ENCODE data around the gene MDC1. TPM values are rescaled to one million over a fixed set of nuclear protein-coding genes. Genes with fewer than 3 reads are reported as not detected.
A peak's percentile ranks its signal among the peaks of the same experiment; 100 is the strongest.

Gene MDC1
- total and polyA plus RNA-seq, 2 of the 13 experiments (the other 11 are each of a cell fraction or from before 2014, with no cell fraction given): 8.4 to 14.0 TPM

DNA sequence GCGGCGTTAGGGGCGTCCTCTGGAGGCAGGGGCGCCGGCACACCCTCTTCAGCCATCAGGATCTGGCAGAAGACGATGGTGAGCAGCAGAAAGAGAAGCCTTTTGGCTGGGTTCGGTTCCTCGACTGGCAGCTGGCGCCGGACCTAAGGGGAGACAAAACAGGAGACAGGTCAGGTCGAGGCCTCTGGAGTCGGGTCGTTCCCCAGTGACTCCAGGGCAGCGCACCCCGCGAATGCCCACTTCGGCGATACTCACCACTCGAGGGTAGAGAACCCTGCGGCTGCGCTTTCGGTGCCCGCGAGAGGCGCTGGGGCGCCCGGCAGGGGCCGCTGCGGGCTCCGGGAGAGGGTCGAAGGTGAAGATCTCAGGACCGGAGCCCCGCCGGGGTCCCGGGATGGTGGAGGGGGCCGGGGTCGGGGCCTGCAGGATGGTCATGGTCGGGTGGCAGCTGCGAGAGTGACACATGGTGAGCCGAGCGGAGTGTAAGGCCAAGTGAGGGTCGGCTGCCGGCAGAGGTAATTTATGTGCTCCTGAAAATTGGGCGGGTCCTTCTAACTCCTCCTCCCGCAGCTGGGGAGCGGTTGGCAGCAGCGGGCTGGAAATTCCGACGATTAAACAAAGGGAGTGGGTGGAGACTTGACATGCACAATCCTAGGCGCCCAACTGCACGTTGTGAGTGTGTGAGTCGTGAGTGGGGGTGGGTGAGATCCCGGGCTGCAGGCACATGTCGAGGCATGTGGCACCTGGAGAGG lies 27.1 kb upstream of the MDC1 start, which contains the start of gene IER3 (continued):
- peak; percentile 81 for TF ChIP-seq HIVEP1 (CRISPR knock-in tag; IDR thresholded peaks at IDR 0.05)
- TF ChIP-seq KAT7 (CRISPR knock-in tag; IDR thresholded peaks at IDR 0.05; ENCODE audit: borderline replicate concordance): peak; percentile 93
- TF ChIP-seq, protein P1, sequence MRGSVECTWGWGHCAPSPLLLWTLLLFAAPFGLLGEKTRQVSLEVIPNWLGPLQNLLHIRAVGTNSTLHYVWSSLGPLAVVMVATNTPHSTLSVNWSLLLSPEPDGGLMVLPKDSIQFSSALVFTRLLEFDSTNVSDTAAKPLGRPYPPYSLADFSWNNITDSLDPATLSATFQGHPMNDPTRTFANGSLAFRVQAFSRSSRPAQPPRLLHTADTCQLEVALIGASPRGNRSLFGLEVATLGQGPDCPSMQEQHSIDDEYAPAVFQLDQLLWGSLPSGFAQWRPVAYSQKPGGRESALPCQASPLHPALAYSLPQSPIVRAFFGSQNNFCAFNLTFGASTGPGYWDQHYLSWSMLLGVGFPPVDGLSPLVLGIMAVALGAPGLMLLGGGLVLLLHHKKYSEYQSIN (CRISPR knock-in tag; IDR thresholded peaks at IDR 0.05; ENCODE audit: borderline replicate concordance): no peak
- TF ChIP-seq, protein P2, sequence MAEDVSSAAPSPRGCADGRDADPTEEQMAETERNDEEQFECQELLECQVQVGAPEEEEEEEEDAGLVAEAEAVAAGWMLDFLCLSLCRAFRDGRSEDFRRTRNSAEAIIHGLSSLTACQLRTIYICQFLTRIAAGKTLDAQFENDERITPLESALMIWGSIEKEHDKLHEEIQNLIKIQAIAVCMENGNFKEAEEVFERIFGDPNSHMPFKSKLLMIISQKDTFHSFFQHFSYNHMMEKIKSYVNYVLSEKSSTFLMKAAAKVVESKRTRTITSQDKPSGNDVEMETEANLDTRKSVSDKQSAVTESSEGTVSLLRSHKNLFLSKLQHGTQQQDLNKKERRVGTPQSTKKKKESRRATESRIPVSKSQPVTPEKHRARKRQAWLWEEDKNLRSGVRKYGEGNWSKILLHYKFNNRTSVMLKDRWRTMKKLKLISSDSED (CRISPR knock-in tag; IDR thresholded peaks at IDR 0.05): no peak
- TF ChIP-seq, protein P3, sequence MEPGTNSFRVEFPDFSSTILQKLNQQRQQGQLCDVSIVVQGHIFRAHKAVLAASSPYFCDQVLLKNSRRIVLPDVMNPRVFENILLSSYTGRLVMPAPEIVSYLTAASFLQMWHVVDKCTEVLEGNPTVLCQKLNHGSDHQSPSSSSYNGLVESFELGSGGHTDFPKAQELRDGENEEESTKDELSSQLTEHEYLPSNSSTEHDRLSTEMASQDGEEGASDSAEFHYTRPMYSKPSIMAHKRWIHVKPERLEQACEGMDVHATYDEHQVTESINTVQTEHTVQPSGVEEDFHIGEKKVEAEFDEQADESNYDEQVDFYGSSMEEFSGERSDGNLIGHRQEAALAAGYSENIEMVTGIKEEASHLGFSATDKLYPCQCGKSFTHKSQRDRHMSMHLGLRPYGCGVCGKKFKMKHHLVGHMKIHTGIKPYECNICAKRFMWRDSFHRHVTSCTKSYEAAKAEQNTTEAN (CRISPR knock-in tag; conservative IDR thresholded peaks at IDR 0.05): peak; percentile 83
- TF ChIP-seq SALL2 (CRISPR knock-in tag; IDR thresholded peaks at IDR 0.05): peak; percentile 81; the same call in 1 of the 2 replicates
- TF ChIP-seq ZNF468 (CRISPR knock-in tag; IDR thresholded peaks at IDR 0.05): no peak; the same call in 1 of the 2 replicates
- no peak for TF ChIP-seq ZNF546 (CRISPR knock-in tag; conservative IDR thresholded peaks at IDR 0.05)
- TF ChIP-seq, protein P4, sequence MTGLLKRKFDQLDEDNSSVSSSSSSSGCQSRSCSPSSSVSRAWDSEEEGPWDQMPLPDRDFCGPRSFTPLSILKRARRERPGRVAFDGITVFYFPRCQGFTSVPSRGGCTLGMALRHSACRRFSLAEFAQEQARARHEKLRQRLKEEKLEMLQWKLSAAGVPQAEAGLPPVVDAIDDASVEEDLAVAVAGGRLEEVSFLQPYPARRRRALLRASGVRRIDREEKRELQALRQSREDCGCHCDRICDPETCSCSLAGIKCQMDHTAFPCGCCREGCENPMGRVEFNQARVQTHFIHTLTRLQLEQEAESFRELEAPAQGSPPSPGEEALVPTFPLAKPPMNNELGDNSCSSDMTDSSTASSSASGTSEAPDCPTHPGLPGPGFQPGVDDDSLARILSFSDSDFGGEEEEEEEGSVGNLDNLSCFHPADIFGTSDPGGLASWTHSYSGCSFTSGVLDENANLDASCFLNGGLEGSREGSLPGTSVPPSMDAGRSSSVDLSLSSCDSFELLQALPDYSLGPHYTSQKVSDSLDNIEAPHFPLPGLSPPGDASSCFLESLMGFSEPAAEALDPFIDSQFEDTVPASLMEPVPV (CRISPR knock-in tag; IDR thresholded peaks at IDR 0.05): peak; percentile 59; the same call in 1 of the 2 replicates
- TF ChIP-seq, protein P5, sequence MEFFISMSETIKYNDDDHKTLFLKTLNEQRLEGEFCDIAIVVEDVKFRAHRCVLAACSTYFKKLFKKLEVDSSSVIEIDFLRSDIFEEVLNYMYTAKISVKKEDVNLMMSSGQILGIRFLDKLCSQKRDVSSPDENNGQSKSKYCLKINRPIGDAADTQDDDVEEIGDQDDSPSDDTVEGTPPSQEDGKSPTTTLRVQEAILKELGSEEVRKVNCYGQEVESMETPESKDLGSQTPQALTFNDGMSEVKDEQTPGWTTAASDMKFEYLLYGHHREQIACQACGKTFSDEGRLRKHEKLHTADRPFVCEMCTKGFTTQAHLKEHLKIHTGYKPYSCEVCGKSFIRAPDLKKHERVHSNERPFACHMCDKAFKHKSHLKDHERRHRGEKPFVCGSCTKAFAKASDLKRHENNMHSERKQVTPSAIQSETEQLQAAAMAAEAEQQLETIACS (CRISPR knock-in tag; IDR thresholded peaks at IDR 0.05): no peak; the same call in 1 of the 2 replicates
- TF ChIP-seq ZSCAN9 (CRISPR knock-in tag; IDR thresholded peaks at IDR 0.05; ENCODE audit: borderline replicate concordance): peak; percentile 95
- 0 out of 2 replicates have a peak, but pooled peaks have one; percentile 52 for TF ChIP-seq ZNF232 (CRISPR knock-in tag; IDR thresholded peaks at IDR 0.05; ENCODE audit: borderline replicate concordance)
- TF ChIP-seq ZNF724P (CRISPR knock-in tag; IDR thresholded peaks at IDR 0.05; ENCODE audit: borderline replicate concordance): no peak

All from HepG2 (cell line).